ENCODE measurements around the gene XPO6. TPM values are rescaled to one million over a fixed set of nuclear protein-coding genes. Genes with fewer than 3 reads are reported as not detected.

XPO6 gene
- total and polyA plus RNA-seq, 12 donors = 61.1 to 194 (median 95.8) TPM

DNA sequence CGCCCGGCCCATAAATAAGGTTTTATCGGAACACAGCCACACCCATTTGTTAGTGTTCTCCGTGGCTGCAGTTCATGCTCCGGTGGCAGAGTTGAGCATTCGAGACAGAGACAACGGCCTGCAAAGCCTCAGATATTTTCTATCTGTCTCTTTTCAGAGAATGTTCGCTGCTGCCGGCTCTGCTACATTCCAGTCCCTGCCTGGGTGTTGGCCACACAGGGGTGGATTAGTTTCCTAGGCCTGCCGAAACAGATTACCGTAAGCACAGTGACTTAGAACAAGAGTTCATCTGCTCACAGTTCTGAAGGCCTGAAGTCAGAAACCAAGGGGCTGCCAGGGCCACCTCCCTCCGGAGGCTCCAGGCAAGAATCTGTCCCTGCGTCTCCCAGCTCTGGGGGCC is 129.1 kb downstream of the XPO6 start:
- no peak for TF ChIP-seq CTCF (IDR thresholded peaks at IDR 0.05)
- TF ChIP-seq POLR2A (IDR thresholded peaks at IDR 0.05) = no peak
- Histone ChIP-seq H3K27ac (peak overlapping the region in 1 of 5 donors; percentile 40), H3K9me3 (replicated peaks in 1 of 3) (no peaks in the 10 kb centered on the region), H3K36me3 (replicated peaks in 1 of 2) (no peaks in the 10 kb centered on the region), H3K4me3 (no peak overlapping the region), H3K4me1 (replicated peaks in 1 of 2) (no peaks in the 10 kb centered on the region), H3K27me3 (no peaks in the 10 kb centered on the region)
- peak in 1 of 7 donors; percentile 24 for DNase-seq
- WGBS, 4 donors = 72 to 90% (median 81%) methylated on average over 11 to 13 of the region's 13 CpGs
- intact Hi-C loops (cut with DNase I) = no loop called here

GRCh38 chr16:28081391-28081968 is 130.3 kb downstream of the XPO6 start:
- Histone ChIP-seq H3K9me3 (replicated peaks in 1 of 3) (no peaks in the 10 kb centered on the region), H3K36me3 (replicated peaks in 1 of 2) (no peaks in the 10 kb centered on the region), H3K27ac (no peak overlapping the region), H3K4me1 (replicated peaks in 1 of 2) (no peaks in the 10 kb centered on the region), H3K27me3 (no peaks in the 10 kb centered on the region), H3K4me3 (no peak overlapping the region)
- DNase-seq = no peak
- intact Hi-C loops (cut with DNase I) = no loop called here
- 80 to 87% (median 84%) methylated on average over 9 of the region's 9 CpGs for WGBS, 4 donors
- TF ChIP-seq POLR2A (IDR thresholded peaks at IDR 0.05) = no peak
- TF ChIP-seq CTCF (IDR thresholded peaks at IDR 0.05) = no peak

GRCh38 chr16:28078261-28078660 is 133.5 kb downstream of the XPO6 start:
- intact Hi-C loops (cut with DNase I) = loop anchor here in 1 of 2 donors (10.0 kb wide), 1 partner anchor 473 kb away; no protein-coding TSS in a partner anchor
- Histone ChIP-seq H3K4me3 (no peak overlapping the region), H3K9me3 (replicated peaks in 1 of 3) (no peaks in the 10 kb centered on the region), H3K36me3 (replicated peaks in 1 of 2) (no peaks in the 10 kb centered on the region), H3K27me3 (no peaks in the 10 kb centered on the region), H3K4me1 (replicated peaks in 1 of 2) (no peaks in the 10 kb centered on the region), H3K27ac (no peak overlapping the region)
- no peak for TF ChIP-seq CTCF (IDR thresholded peaks at IDR 0.05)
- no peak for TF ChIP-seq POLR2A (IDR thresholded peaks at IDR 0.05)
- no peak for DNase-seq
- 90 to 97% (median 91%) methylated on average over 6 of the region's 6 CpGs for WGBS, 4 donors

- no peak overlapping the region for H3K27ac ChIP-seq
- TF ChIP-seq CTCF (IDR thresholded peaks at IDR 0.05) (no peak), POLR2A (IDR thresholded peaks at IDR 0.05) (no peak)
- intact Hi-C loops (cut with DNase I) = loop anchor here in 1 of 2 donors (10.0 kb wide), 1 partner anchor 469 kb away; no protein-coding TSS in a partner anchor
- H3K4me1 ChIP-seq (replicated peaks in 1 of 2) = no peaks in the 10 kb centered on the region
- no peaks in the 10 kb centered on the region for H3K27me3 ChIP-seq
- H3K9me3 ChIP-seq (replicated peaks in 1 of 3) = no peaks in the 10 kb centered on the region
- H3K36me3 ChIP-seq (replicated peaks in 1 of 2) = no peaks in the 10 kb centered on the region
- DNase-seq = no peak
- H3K4me3 ChIP-seq = no peak overlapping the region
- 84 to 93% (median 88%) methylated on average over 6 of the region's 6 CpGs for WGBS, 4 donors
Measured at GRCh38 chr16:28073836-28074235, 137.9 kb downstream of the XPO6 start.
